ENCODE data around the gene TAGAP.

The TAGAP gene

GRCh38 chr6:159079367-159079766 lies 34.6 kb upstream of the TAGAP start:
- TF ChIP-seq CTCF (IDR thresholded peaks at IDR 0.05; ENCODE audit: borderline replicate concordance, control extremely low read depth, extremely low read depth, insufficient read depth, missing control alignments): no peak
- in situ Hi-C loops (cut with MboI; ENCODE audit: low sequenced_read_pairs, unreplicated experiment): no loop called here
- DNase-seq (ENCODE audit: low spot score): no peak

- in situ Hi-C loops (cut with MboI; ENCODE audit: low sequenced_read_pairs, unreplicated experiment): no loop called here
- TF ChIP-seq CTCF (IDR thresholded peaks at IDR 0.05; ENCODE audit: borderline replicate concordance, control extremely low read depth, extremely low read depth, insufficient read depth, missing control alignments): no peak
- DNase-seq (ENCODE audit: low spot score): no peak
Measured at GRCh38 chr6:159077123-159077522, 32.3 kb upstream of the TAGAP start.

GRCh38 chr6:159075506-159076228 lies 30.9 kb upstream of the TAGAP start:
- no peak for TF ChIP-seq CTCF (IDR thresholded peaks at IDR 0.05; ENCODE audit: borderline replicate concordance, control extremely low read depth, extremely low read depth, insufficient read depth, missing control alignments)
- no peak for DNase-seq (ENCODE audit: low spot score)
- in situ Hi-C loops (cut with MboI; ENCODE audit: low sequenced_read_pairs, unreplicated experiment): no loop called here

- DNase-seq (ENCODE audit: low spot score): no peak
- no peak for TF ChIP-seq CTCF (IDR thresholded peaks at IDR 0.05; ENCODE audit: borderline replicate concordance, control extremely low read depth, extremely low read depth, insufficient read depth, missing control alignments)
- in situ Hi-C loops (cut with MboI; ENCODE audit: low sequenced_read_pairs, unreplicated experiment): no loop called here
Measured at GRCh38 chr6:159074876-159075275, 30.1 kb upstream of the TAGAP start.

GRCh38 chr6:159074120-159074684 lies 29.4 kb upstream of the TAGAP start:
- in situ Hi-C loops (cut with MboI; ENCODE audit: low sequenced_read_pairs, unreplicated experiment): no loop called here
- no peak for TF ChIP-seq CTCF (IDR thresholded peaks at IDR 0.05; ENCODE audit: borderline replicate concordance, control extremely low read depth, extremely low read depth, insufficient read depth, missing control alignments)
- no peak for DNase-seq (ENCODE audit: low spot score)

GRCh38 chr6:159071843-159072769 lies 27.3 kb upstream of the TAGAP start:
- no peak for DNase-seq (ENCODE audit: low spot score)
- in situ Hi-C loops (cut with MboI; ENCODE audit: low sequenced_read_pairs, unreplicated experiment): no loop called here
- TF ChIP-seq CTCF (IDR thresholded peaks at IDR 0.05; ENCODE audit: borderline replicate concordance, control extremely low read depth, extremely low read depth, insufficient read depth, missing control alignments): no peak

Measured in GM13976 (cell line).